GM19240 (cell line): ENCODE data around the gene REXO1.

Experiments used
- DNase-seq: peaks from one replicate; pipeline ENCODE4 v3.0.0; 2011; ENCODE audit warnings: low spot score; ENCODE audit not compliant: insufficient read length

Gene REXO1

DNA sequence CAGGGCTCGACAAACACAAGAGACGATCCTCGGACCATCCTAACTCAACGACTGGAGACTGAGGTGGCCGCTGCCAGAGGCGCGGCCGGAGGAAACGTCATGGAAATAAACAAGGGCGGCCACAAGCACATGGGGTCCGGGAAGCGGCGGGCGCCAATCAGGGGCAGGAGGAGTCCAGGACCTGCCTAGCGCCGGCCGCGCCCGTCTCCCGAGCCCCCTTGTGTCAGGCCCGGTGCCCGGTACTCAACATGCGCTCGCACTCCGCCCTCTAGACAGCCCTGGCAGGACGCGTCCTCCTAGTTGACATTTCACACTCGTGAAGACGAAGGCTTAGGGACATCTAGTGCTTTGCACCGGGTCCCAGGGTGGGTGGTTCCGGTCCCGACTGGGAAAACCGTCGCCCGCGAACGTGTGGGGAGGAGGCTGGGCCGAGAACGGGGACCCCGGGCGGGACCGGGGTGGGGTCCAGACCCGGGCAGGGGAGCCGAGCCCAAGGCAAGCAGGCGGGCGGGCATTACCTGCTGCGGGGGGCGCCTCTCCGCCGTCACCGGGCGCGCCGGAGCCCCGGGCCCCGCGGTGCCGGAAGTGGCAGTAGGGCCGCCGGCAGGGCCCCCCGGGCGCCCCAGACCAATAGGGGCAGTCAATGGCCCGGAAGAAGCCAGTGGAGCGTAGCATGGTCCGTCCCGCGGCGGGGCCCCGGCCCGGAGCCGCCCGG lies 442 bp downstream of the REXO1 start:
- DNase-seq = no peak

DNA sequence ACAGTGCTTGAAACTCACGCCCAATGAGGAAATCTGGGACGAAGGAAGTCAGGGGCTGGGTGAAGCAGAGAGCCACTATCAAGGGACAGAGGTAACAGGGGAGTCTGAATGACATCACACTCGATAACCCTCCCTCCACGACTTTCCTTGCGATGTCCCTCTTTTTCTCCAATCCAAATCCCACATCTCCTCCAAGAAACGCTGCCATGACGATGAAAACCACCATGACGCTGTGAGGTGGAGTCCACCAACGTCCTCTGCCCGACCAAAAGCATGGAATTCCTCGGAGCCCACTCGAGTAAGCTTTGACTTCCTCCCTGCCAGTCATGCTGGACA lies 967 bp downstream of the REXO1 start:
- no peak for DNase-seq

DNA sequence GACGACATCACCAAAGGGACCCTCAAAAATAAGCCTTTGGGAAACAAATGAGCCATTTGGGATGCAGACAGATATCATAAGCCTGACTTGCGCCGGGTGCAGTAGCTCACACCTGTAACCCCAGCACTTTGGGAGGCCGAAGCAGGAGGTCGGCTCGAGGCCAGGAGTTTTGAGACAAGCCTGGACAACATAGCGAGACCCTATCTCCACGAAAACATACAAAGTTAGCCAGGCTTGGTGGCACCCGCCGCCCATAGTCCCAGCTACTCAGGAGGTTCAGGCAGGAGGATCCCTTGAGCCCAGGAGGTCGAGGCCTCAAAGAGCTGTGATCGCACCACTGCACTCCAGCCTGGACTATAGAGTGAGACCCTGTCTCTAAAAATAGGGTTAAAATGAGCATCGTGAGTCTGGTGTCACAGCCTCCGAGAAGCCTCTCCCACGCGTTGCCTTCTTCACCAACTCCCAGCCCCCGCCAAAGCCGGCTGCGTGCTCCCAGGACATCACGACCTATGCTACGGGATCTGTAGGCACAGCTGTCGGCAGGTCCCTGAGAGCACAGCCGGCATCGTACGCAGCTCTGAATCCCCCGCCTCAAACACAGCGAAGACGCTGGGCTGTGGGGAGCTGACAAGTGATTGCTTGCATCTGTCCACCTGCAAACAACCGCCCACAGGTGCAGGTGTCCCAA lies 1.6 kb downstream of the REXO1 start:
- DNase-seq = no peak

DNA sequence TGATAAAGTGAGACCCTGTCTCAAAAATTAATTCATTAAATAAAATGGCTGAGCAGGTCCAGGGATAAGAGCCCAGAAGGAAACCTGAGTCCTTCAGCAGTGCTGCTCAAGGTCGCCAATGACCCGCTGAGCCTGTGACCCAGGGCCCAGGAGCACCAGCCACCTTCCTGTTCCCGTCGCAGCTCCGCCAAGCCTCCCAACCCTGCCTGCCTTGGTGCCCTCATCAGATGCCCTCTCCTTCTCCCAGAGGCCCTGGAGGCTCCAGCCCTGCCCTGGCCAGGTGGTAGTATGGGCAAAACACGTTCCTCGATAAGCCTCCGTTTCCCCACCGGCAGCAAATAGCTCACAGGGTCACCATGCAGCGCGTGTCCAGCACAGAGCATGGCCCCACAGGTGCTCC lies 2.6 kb downstream of the REXO1 start:
- no peak for DNase-seq

DNA sequence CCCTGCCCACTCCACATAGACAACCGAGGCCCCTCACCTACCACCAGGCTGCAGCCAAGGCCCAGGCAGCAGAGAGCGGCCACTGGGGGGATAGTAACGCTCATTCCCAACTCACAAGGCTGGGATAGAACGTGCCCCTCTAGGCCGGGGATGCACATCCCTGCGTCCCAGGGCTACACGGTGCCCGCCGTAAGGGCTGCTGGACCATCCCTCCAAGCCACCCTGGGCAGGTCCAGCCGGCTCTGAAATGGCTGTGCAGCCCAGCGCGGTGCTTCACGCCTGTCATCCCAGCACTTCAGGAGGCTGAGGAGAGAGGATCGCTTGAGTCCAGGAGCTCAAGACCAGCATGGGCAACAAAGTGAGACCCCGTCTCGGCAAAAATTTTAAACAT lies 3.2 kb downstream of the REXO1 start:
- DNase-seq = no peak

DNA sequence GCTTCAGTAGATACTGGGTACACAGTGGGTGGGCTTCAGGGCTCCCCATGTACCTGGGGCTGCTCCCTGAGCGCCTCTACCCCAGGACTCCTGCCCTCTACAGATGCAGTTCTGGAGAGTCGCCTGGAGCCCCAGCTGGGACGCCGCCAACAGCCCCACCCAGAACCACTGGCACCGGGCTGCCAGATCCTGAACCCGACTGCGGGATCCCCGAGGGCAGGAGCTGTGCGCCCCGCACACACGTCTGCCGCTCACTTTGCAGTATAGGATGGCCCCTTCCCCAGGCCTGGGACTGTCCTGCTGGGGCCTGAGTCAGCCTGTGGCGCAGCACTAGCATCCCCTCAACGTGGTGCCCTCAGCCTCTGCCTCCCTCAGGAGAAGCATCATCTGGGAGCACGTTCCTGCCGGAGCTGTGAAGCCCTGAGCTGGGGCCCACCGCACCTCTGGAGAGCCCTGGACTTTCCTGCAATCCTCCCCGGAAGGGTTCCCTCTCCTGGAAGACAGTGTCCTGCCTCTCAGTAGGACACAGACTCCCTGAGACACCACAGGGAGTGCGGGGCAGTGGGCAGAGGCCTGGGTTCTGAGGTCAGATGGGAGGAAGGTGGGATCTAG lies 3.7 kb downstream of the REXO1 start:
- DNase-seq = no peak

DNA sequence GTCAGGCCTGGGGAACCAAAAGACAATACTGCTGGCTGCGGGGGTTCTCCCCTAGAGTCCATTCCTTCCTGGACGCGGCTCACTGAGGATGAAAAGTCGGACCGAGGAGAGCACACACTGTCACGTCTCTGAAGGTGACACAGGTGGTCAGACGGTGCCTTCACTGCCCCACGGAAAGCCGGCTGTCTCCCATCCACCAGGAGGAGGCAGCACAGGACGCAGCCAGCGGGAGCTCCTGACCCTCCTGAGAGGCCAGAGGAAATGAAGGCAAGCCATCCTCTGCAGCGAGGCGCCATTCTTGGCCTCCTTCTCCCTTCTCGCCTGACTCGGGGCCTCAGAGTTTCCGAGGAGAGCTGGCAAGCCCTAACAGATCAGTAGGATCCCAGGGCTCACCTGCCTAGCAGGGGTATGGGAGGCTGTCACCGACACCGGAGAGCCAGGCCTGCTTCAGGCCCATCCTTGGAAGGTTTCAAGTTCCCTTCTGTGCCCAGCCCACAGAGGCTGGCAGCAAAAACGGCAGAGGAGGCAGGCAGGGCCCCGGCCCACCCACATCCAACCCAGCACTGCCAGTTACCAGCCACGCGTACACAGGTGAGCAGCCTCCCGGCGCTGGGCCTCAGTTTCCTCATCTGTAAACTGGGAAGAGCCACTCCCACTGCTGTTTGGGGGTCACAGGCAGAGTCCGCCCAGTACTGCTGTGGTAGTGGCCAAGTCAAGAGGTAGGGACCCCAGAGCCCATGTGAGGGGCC lies 4.5 kb downstream of the REXO1 start:
- no peak for DNase-seq

DNA sequence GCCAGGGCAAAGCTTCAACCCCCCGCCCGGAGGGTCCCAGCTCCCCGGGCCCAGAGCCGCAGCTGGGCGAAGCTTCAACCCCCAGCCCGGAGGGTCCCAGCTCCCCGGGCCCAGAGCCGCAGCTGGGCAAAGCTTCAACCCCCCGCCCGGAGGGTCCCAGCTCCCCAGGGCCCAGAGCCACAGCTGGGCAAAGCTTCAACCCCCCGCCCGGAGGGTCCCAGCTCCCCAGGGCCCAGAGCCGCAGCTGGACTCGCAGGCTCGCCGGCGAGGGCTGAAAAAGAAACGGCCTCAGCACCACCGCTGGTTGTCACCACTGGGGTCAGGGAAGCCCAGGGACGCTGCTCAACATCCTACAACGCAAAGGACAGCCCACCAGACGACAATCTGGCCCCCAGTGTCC lies 5.2 kb downstream of the REXO1 start:
- DNase-seq = no peak

DNA sequence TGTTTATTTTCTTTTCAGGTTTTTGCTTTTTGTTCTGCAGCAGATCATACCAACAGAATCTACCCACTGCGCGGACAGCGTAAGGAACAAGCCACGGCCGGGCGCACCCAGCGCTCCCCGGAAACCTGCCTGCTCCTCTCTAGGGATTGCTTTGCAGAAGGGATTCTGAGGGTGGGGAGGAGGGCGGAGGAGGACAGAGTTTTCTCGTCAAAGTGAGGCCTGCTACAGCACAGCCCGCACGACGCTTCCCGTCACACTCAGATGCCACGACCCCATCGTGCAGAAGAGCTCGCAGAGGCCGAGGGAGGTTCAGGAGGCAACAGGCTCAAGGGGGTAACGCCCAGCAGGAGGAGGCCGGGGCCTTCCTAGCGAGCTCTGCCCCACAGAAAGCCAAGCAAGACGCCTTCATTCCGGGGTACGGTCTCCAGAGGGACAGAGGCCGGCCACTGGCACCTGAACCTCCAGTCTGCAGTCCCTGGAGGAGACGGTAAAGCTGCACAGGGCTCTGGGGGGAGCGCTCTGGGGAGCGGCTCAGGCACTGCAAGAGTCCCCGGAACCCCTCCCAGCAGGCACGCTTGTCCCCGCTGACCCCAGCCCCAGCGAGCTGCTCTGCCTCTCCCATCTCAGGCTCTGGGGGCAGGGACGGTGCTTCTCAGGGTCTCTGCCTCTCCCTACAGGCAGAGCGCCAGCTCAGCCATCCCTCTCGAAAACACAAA lies 6.9 kb downstream of the REXO1 start:
- DNase-seq = no peak

DNA sequence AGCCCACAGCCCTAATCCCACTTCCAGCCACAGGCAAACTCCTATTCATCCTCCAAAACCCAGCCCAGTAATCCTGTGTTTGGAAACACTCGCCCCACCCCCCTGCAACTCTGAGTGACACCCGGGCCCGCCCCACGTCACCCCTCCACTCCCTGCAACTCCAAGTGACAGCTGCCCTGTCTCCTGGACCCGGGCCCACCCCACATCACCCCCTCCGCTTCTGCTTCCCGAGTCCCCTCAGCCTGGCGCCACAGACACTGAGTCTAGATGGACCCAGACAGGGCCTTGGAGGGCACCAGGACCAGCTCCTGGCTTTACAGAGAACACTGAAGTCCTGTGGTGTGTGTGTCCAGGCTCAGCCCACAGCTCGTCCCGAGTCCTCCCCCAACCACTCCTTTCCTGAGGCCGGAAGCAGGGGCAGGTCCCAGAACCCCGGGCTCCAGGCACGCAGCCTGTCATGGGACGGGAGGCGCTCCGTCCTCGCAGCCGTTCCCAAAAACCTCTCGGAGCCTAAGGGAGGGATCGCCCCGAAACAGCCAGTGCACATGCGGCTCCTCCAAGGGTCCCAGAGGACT lies 7.7 kb downstream of the REXO1 start:
- no peak for DNase-seq

DNA sequence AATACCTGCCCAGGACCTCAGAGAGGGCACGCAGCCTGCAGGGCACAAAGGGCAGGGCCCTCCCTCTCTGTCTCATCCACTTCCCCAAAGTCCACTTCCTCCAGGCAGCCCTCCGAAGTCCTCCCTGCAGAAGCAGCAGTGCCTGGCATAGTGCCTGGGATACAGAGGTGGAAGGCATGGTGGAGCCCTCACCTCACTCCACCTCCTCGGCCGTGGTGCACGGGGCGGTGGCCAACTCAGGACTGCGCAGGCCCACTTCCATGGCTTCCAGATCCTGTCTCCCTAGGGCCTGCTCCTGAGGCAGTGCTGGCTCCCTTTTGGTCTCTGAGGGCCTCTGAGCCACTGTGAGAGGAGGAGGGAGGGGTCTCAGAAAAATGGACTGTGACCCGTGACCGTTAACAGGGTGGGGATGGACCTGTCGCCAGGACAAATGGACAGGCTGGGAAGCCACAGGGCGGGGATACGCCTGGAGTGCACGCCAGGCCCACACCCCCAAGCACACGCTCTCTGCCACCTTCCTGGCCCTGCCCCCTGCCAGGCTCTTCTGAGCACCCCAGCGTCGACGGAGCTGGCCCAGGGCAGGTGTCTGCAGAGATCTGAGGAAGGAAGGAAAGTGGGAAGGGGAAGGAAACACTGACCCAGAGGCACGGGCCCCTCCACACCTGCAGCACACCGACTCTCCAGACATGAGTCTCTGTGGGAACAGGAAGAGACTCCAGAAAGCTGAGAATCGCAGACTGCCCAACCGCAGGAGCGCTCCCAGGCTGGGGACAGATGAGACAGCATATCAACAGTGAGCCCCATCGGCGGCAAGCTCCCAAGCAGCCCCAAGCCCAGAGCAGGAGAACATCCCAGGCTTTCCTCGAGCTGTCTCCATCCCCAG lies 8.4 kb downstream of the REXO1 start:
- no peak for DNase-seq

DNA sequence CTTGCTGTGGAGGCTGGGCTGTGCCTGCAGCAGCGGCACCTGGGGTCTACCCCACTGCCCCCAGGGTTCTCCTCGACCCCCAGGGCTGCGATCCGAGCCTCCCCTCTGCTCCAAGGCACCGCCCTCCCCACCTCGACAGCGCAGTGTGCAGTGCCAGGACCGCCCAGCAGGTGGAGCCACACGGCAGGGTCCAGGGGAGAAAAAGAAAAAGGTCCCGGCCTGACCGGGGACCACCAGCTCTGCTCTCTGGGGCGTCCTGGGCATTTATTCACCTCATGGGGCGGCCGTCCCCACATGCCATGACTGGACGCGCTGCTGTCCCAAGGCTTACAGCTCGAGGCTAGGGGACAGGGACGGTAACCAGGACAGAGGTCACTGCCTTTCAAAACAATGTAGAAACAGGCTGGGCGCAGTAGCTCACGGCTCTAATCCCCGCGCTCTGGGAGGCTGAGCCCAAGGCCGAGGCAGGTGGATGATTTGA lies 10.6 kb downstream of the REXO1 start:
- DNase-seq = peak; percentile 89

DNA sequence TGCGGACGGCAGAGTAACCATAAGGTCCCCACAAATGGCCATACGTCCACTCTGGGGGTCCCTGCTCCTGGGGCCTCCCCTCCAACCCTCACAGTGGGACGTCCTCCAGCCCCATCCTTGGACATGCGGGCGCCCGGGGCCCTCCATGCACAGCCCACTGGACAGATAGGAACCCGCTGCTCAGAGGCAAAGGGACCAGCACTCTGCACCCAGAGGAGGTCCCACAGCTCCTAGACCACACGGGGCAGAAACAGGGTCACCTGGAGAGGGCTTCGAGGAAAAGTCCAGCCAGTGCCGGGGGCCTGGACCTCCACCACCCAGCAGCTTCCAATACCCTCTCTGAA lies 11.1 kb downstream of the REXO1 start:
- no peak for DNase-seq

DNA sequence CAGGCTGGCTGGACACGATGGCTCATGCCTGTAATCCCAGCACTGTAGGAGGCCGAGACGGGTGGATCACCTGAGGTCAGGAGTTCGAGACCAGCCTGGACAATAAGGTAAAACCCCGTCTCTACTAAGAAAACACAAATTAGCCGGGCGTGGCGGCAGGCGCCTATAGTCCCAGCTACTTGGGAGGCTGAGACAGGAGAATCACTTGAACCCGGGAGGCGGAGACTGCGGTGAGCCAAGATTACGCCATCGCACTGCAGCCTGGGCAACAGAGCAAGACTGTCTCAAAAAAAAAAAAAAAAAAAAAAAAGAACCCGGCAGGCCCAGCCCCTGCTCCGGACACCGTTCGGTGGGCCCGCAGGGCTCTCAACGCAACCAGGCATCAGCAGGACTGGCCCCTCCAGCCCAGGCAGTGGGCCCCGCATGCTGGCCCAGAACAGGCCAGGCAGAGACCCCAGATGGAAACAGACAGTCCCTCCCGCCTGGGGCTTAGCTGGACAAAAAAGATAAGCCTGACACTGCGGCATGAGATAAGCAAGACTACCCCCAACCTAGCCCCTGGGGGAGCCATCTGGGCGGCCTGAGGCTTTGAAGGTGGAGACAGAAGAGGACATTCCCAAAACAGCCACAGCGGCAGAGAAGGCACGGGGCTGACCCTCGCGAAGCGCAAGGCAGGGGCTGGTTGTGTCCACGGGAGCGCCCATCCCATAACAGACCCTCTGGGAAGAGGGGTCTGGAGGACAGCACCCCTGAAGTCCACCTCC lies 11.6 kb downstream of the REXO1 start:
- no peak for DNase-seq

DNA sequence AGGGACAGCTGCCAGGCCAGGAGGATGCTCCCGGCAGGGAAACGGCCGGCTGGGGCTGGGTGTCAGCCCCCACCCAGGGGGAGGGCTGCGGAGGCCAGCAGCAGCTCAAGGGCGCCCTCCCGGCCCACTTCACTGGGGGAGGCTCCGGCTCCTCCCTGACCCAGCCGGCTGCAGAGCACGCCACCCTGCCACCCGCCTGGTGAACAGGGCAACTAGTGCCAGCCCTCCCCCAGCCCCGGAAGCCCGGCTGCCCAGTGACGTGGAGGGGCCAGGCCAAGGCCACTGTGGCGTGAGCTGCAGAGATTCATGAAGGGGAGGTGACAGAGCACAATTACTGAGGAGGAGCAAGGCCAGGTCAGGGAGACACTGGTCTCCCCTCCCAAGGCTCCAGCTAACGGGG lies 14.7 kb downstream of the REXO1 start:
- no peak for DNase-seq

DNA sequence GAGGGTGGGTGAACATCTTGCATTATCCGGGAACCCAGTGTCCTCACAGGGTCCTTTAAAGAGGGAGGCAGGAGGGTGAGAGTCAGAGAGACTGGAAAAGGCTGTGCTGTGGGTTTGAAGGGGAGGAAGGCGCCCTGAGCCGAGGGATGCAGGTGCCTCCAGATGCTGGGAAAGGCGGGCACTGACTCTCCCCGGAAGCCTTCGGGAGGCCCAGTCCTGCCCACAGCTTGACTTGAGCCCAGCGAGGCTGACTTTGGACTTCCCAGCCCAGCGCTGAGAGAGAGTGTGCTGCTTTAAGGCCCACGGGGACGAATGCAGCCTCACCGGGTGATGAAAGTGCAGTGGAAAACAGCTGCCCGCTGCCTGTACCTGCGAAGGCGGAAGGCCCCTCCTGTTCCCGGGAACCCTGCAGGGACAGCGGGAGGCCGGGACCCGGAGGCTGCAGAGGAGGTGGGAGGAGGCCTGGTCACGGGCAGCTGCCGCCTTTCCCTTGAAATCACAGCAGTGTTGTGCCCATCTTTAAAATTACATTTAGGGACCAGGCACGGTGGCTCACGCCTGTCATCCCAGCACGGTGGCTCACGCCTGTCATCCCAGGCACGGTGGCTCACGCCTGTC lies 16.1 kb downstream of the REXO1 start:
- no peak for DNase-seq

DNA sequence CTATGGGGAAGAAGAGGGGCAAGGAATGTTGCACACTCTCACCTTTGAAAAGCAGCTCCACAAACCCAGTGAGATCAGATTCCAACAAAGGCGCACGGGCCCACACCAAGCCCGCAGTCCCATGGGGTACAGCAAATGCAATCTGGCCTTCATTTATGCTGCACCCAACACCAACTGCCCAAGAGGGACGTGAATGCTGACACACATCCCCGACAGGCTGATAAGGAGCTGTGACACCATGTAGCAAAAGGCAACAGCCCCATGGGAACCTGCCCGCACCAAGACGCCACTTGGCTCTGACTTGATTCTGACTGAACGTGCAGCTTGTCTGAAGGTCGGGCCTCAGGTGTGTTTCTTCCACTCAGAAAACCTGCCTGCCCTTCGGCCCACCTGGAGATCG lies 17.3 kb downstream of the REXO1 start:
- DNase-seq = no peak

DNA sequence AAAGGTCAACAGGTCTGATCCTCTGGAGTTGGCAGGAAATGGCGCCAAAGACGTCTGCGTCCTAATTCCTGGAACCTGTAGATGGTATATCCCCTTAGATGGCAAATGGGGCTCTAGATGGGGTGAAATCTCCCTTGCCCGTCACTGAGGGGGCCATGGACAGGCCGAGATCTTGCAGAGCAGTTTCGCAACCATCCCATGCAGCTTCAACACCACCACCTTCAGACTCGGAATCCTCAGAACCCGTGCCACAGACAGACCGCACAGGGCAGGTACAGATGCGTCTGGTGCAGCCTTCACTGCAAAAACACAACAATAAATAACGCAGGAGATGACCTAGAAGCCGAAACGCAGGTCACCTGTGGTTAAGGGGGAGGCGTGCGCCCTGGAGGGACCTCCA lies 17.7 kb downstream of the REXO1 start:
- DNase-seq = no peak

DNA sequence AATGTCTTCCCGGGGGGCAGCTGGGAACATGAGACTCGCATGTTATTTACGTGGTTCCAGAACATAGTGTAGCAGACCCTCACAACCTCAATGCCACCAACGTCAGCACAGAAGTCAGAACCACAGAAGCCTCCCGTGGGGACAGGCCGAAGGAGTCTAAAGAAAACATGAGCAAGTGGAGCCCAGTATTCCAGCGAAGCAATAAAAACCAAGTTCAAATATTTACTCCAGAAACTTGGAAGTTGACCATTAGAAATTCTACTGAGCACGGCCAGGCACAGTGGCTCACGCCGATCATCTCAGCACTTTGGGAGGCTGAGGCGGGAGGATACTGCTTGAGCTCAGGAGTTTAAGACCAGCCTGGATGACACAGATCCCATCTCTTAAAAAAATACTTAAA lies 18.3 kb downstream of the REXO1 start:
- DNase-seq = no peak
